B cell (primary cell): ENCODE measurements around the gene DNM1. TPM values are rescaled to one million over a fixed set of nuclear protein-coding genes. Genes with fewer than 3 reads are reported as not detected.

Experiments
- ATAC-seq: fragments of 200-7000 bp; cut with Tn5 transposase; one replicate; pipeline ENCODE4 v1.10.0; 2021; ENCODE audit warnings: low read depth, mild to moderate bottlenecking, moderate number of reproducible peaks, moderate library complexity
- CTCF ChIA-PET: fragments of 350-600 bp; sonication (Branson Sonifier 250); formaldehyde crosslinking; loops from one replicate; lab custom pipeline; 2021; ENCODE audit warnings: antibody characterized with exemption, inconsistent platforms; lab: Charles Lee
- POLR2A ChIA-PET: fragments of 350-600 bp; sonication (Branson Sonifier 250); formaldehyde crosslinking; loops from one replicate; lab custom pipeline; 2021; ENCODE audit warnings: antibody characterized with exemption; lab: Charles Lee
- DNase-seq: peaks from one replicate; pipeline ENCODE4 v3.0.0; 2013
- H2AFZ ChIP-seq: 2 replicates; pipeline ENCODE4 v1.6.1; 2012; ENCODE audit warnings: mild to moderate bottlenecking, low read depth, low read length; ENCODE audit not compliant: insufficient read depth, poor library complexity, severe bottlenecking
- H3K27ac ChIP-seq, 2 donors: 1 replicate in 1 of 2; 2 replicates in 1 of 2; pipeline ENCODE4 v1.5.1; 2012 to 2013; ENCODE audit warnings: low read length in 2 of 2, mild to moderate bottlenecking in 2 of 2, moderate library complexity in 1 of 2
- H3K27me3 ChIP-seq, 4 experiments: fragments of 200-600 bp in 1 of 4; sonication (generic) in 1 of 4; replicated peaks in 1 of 4; 1 replicate in 2 of 4; 2 replicates in 2 of 4; pipeline versions ENCODE4 v1.6.1 to v1.7.0; 2013 to 2016; ENCODE audit warnings: low read length in 3 of 4, mild to moderate bottlenecking in 2 of 4, mixed read lengths in 1 of 4, moderate library complexity in 1 of 4; ENCODE audit not compliant: insufficient read depth in 4 of 4, control insufficient read depth in 3 of 4; ENCODE audit errors: control extremely low read depth in 1 of 4
- H3K36me3 ChIP-seq, 2 experiments: replicated peaks in 1 of 2; 1 replicate in 1 of 2; 2 replicates in 1 of 2; pipeline versions ENCODE4 v1.6.1 to v1.7.1; 2013; ENCODE audit warnings: low read length in 1 of 2; ENCODE audit not compliant: insufficient read depth in 2 of 2, control insufficient read depth in 1 of 2; ENCODE audit errors: control extremely low read depth in 1 of 2, extremely low read depth in 1 of 2
- H3K4me1 ChIP-seq, 2 donors: fragments of 200-600 bp in 1 of 2; sonication (generic) in 1 of 2; 1 replicate in 1 of 2; 2 replicates in 1 of 2; pipeline versions ENCODE4 v1.5.1 to v1.6.1; 2013 to 2017; ENCODE audit warnings: low read length in 2 of 2; ENCODE audit not compliant: control insufficient read depth in 2 of 2, insufficient read depth in 2 of 2
- H3K4me2 ChIP-seq: replicated peaks from 2 replicates; pipeline ENCODE3; 2012; ENCODE audit warnings: mild to moderate bottlenecking, low read depth, low read length; ENCODE audit not compliant: poor library complexity, severe bottlenecking
- H3K4me3 ChIP-seq, 5 experiments: fragments of 200-600 bp in 1 of 5; sonication (generic) in 1 of 5; 1 replicate in 3 of 5; 2 replicates in 2 of 5; pipeline versions ENCODE4 v1.5.1 to v1.7.0; 2011 to 2016; ENCODE audit warnings: low read length in 4 of 5, mild to moderate bottlenecking in 4 of 5, low read depth in 2 of 5, control low read depth in 1 of 5, moderate library complexity in 1 of 5; ENCODE audit not compliant: insufficient read depth in 1 of 5; ENCODE audit errors: control extremely low read depth in 1 of 5, extremely low read depth in 1 of 5
- H3K79me2 ChIP-seq: fragments of 200-600 bp; sonication (generic); one replicate; pipeline ENCODE4 v1.6.0; 2016; ENCODE audit warnings: low read length; ENCODE audit not compliant: control insufficient read depth, insufficient read depth
- H3K9ac ChIP-seq: fragments of 200-600 bp; sonication (generic); 2 replicates; pipeline ENCODE4 v1.6.1; 2017; ENCODE audit warnings: mild to moderate bottlenecking, low read length, moderate library complexity
- H3K9me3 ChIP-seq, 3 donors: one replicate each; pipeline versions ENCODE4 v1.6.1 to v1.7.1; 2013; ENCODE audit warnings: low read length in 2 of 3; ENCODE audit not compliant: control insufficient read depth in 2 of 3, insufficient read depth in 1 of 3; ENCODE audit errors: control extremely low read depth in 1 of 3
- H4K20me1 ChIP-seq: 2 replicates; pipeline ENCODE4 v1.6.0; 2012; ENCODE audit warnings: mild to moderate bottlenecking, low read length; ENCODE audit not compliant: insufficient read depth, control insufficient read depth, poor library complexity, severe bottlenecking
- H3K27ac Mint-ChIP-seq: one replicate; pipeline ENCODE4 v1.8.0; 2021; ENCODE audit warnings: mixed read lengths
- H3K27me3 Mint-ChIP-seq: one replicate; pipeline ENCODE4 v1.8.0; 2021; ENCODE audit warnings: mixed read lengths
- H3K4me1 Mint-ChIP-seq: one replicate; pipeline ENCODE4 v1.8.0; 2021; ENCODE audit warnings: mixed read lengths
- H3K4me3 Mint-ChIP-seq: one replicate; pipeline ENCODE4 v1.8.0; 2021; ENCODE audit warnings: mixed read lengths
- H3K9me3 Mint-ChIP-seq: one replicate; pipeline ENCODE4 v1.8.0; 2022; ENCODE audit warnings: mixed read lengths; ENCODE audit not compliant: insufficient read depth
- EZH2 ChIP-seq: IDR thresholded peaks from 2 replicates; pipeline ENCODE4 v1.6.1; 2012; ENCODE audit warnings: borderline replicate concordance, low read depth, mild to moderate bottlenecking, moderate library complexity, low read length; ENCODE audit not compliant: insufficient read depth, poor library complexity, severe bottlenecking
- WGBS: methylation state at CpG from one replicate; pipeline ENCODE4 v1.1.5; 2013; ENCODE audit warnings: missing lambda C conversion rate; ENCODE audit not compliant: insufficient coverage; 5-methylcytosine and 5-hydroxymethylcytosine counted together
- intact Hi-C: fragments of 100-400 bp; cut with micrococcal nuclease; formaldehyde crosslinking; loops from one replicate; pipeline ENCODE4 v1.10.0; 2022
- polyA plus RNA-seq: library from polyadenylated mRNA; depleted of rRNA; stranded (reverse); fragments of >200 nt; gene quantifications from 2 replicates; pipeline ENCODE4 v1.2.3, GENCODE V29; 2012
- total RNA-seq, 2 donors: library from RNA; stranded (reverse); fragments of 120-200 nt in 1 of 2; gene quantifications; 1 replicate in 1 of 2; 2 replicates in 1 of 2; pipeline versions ENCODE4 v1.2.3 to v1.2.4, GENCODE V29; 2013 to 2022
- TF ChIP-seq, protein P1 (sequence below): fragments of 200-600 bp; IDR thresholded peaks from one replicate; pipeline ENCODE4 v1.8.0; 2022; ENCODE audit warnings: antibody characterized with exemption, mild to moderate bottlenecking

Gene DNM1
- total and polyA plus RNA-seq, 2 donors (not counting 1 experiment from before 2014, with no cell fraction given) = 0.63 to 1.3 TPM

- H3K27ac ChIP-seq = no peak overlapping the region
- H3K27me3 ChIP-seq = no peaks in the 10 kb centered on the region
- H3K4me3 Mint-ChIP-seq = no peak overlapping the region
- peaks cover 0 to 10% (median 0%) of the 10 kb centered on the region in 3 donors for H3K9me3 ChIP-seq
- intact Hi-C loops = no loop called here
- no peak overlapping the region for H2AFZ ChIP-seq
- WGBS = over 99% methylated on average over 11 of the region's 11 CpGs
- POLR2A ChIA-PET = no interaction called here
- no peak overlapping the region for H3K9ac ChIP-seq
- H3K4me3 ChIP-seq = no peak overlapping the region
- H3K36me3 ChIP-seq = peaks cover 0 to 73% of the 10 kb centered on the region in 2 experiments
- H3K27ac Mint-ChIP-seq = no peak overlapping the region
- no peak for TF ChIP-seq EZH2
- TF ChIP-seq, protein P1, sequence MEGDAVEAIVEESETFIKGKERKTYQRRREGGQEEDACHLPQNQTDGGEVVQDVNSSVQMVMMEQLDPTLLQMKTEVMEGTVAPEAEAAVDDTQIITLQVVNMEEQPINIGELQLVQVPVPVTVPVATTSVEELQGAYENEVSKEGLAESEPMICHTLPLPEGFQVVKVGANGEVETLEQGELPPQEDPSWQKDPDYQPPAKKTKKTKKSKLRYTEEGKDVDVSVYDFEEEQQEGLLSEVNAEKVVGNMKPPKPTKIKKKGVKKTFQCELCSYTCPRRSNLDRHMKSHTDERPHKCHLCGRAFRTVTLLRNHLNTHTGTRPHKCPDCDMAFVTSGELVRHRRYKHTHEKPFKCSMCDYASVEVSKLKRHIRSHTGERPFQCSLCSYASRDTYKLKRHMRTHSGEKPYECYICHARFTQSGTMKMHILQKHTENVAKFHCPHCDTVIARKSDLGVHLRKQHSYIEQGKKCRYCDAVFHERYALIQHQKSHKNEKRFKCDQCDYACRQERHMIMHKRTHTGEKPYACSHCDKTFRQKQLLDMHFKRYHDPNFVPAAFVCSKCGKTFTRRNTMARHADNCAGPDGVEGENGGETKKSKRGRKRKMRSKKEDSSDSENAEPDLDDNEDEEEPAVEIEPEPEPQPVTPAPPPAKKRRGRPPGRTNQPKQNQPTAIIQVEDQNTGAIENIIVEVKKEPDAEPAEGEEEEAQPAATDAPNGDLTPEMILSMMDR = no peak
- no peaks in the 10 kb centered on the region for H3K27me3 Mint-ChIP-seq
- ATAC-seq (no peak), DNase-seq (no peak)
- H3K9me3 Mint-ChIP-seq = no peaks in the 10 kb centered on the region
- H3K4me1 Mint-ChIP-seq = no peaks in the 10 kb centered on the region
- H4K20me1 ChIP-seq = no peaks in the 10 kb centered on the region
- CTCF ChIA-PET = no interaction called here
- H3K79me2 ChIP-seq = no peaks in the 10 kb centered on the region
- no peak overlapping the region for H3K4me2 ChIP-seq
- no peaks in the 10 kb centered on the region for H3K4me1 ChIP-seq
Observed at GRCh38 chr9:128178806-128179431, 24.3 kb upstream of the DNM1 start.

- Histone ChIP-seq H3K27ac (no peak overlapping the region), H4K20me1 (no peaks in the 10 kb centered on the region), H2AFZ (no peak overlapping the region), H3K4me3 (no peak overlapping the region), H3K9me3 (peaks cover 0 to 10% (median 0%) of the 10 kb centered on the region in 3 donors), H3K4me1 (no peaks in the 10 kb centered on the region), H3K79me2 (no peaks in the 10 kb centered on the region), H3K27me3 (no peaks in the 10 kb centered on the region), H3K36me3 (peaks cover 0 to 73% of the 10 kb centered on the region in 2 experiments), H3K4me2 (no peak overlapping the region), H3K9ac (no peak overlapping the region)
- ChIA-PET POLR2A (no interaction called here), CTCF (no interaction called here)
- ATAC-seq (no peak), DNase-seq (no peak)
- H3K27me3 Mint-ChIP-seq = no peaks in the 10 kb centered on the region
- intact Hi-C loops = no loop called here
- no peak overlapping the region for H3K4me3 Mint-ChIP-seq
- H3K9me3 Mint-ChIP-seq = no peaks in the 10 kb centered on the region
- H3K27ac Mint-ChIP-seq = no peak overlapping the region
- no peaks in the 10 kb centered on the region for H3K4me1 Mint-ChIP-seq
- no peak for TF ChIP-seq EZH2
- TF ChIP-seq, protein P1 = no peak
- WGBS = 98% methylated on average over 8 of the region's 8 CpGs
Observed at GRCh38 chr9:128180001-128180400, 23.2 kb upstream of the DNM1 start.
